Measurements from ENCODE around the gene THBS4. TPM values are rescaled to one million over a fixed set of nuclear protein-coding genes. Genes with fewer than 3 reads are reported as not detected.

The THBS4 gene
- polyA plus RNA-seq, 1 donor from 2014 or later, result 6.3 TPM

DNA sequence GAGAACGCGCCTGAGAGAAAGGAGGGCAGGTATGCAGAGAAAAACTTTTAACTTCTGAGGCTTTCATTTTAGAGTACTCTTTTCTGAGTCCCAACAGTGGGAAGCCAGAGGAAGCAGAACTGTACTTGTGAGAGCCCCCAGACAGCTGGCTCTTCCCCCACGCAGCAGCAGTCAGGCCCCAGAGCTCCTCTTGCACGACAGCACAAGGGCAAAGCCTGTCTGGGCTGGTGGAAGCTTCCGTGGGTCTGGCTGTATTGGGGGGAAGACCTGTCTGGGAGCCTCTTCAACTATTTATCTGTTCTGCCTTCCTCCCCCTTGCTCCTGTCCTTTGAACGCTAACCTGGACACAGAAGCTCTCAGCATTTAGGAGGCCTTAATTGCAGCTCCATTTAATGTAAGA is 68.2 kb downstream of the THBS4 start:
- Histone ChIP-seq H2AFZ (ENCODE audit: low read depth, low read length) (no peak overlapping the region), H3K27ac (ENCODE audit: low read length) (no peak overlapping the region)
- TF ChIP-seq TAF1 (IDR thresholded peaks at IDR 0.05; ENCODE audit: low read depth) (no peak), RAD21 (conservative IDR thresholded peaks at IDR 0.05) (no peak), MXI1 (conservative IDR thresholded peaks at IDR 0.05; ENCODE audit: poor library complexity, severe bottlenecking) (no peak), EZH2 (IDR thresholded peaks at IDR 0.05; ENCODE audit: borderline replicate concordance, insufficient read depth, low read length, poor library complexity, severe bottlenecking) (no peak), EP300 (conservative IDR thresholded peaks at IDR 0.05; ENCODE audit: poor library complexity, severe bottlenecking) (no peak), POLR2AphosphoS5 (IDR thresholded peaks at IDR 0.05) (no peak), SMC3 (conservative IDR thresholded peaks at IDR 0.05; ENCODE audit: poor library complexity) (no peak)
- TF ChIP-seq, protein P1, sequence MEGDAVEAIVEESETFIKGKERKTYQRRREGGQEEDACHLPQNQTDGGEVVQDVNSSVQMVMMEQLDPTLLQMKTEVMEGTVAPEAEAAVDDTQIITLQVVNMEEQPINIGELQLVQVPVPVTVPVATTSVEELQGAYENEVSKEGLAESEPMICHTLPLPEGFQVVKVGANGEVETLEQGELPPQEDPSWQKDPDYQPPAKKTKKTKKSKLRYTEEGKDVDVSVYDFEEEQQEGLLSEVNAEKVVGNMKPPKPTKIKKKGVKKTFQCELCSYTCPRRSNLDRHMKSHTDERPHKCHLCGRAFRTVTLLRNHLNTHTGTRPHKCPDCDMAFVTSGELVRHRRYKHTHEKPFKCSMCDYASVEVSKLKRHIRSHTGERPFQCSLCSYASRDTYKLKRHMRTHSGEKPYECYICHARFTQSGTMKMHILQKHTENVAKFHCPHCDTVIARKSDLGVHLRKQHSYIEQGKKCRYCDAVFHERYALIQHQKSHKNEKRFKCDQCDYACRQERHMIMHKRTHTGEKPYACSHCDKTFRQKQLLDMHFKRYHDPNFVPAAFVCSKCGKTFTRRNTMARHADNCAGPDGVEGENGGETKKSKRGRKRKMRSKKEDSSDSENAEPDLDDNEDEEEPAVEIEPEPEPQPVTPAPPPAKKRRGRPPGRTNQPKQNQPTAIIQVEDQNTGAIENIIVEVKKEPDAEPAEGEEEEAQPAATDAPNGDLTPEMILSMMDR (IDR thresholded peaks at IDR 0.05; ENCODE audit: poor library complexity, severe bottlenecking), result no peak
- TF ChIP-seq, protein P2, sequence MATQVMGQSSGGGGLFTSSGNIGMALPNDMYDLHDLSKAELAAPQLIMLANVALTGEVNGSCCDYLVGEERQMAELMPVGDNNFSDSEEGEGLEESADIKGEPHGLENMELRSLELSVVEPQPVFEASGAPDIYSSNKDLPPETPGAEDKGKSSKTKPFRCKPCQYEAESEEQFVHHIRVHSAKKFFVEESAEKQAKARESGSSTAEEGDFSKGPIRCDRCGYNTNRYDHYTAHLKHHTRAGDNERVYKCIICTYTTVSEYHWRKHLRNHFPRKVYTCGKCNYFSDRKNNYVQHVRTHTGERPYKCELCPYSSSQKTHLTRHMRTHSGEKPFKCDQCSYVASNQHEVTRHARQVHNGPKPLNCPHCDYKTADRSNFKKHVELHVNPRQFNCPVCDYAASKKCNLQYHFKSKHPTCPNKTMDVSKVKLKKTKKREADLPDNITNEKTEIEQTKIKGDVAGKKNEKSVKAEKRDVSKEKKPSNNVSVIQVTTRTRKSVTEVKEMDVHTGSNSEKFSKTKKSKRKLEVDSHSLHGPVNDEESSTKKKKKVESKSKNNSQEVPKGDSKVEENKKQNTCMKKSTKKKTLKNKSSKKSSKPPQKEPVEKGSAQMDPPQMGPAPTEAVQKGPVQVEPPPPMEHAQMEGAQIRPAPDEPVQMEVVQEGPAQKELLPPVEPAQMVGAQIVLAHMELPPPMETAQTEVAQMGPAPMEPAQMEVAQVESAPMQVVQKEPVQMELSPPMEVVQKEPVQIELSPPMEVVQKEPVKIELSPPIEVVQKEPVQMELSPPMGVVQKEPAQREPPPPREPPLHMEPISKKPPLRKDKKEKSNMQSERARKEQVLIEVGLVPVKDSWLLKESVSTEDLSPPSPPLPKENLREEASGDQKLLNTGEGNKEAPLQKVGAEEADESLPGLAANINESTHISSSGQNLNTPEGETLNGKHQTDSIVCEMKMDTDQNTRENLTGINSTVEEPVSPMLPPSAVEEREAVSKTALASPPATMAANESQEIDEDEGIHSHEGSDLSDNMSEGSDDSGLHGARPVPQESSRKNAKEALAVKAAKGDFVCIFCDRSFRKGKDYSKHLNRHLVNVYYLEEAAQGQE (IDR thresholded peaks at IDR 0.05; ENCODE audit: borderline replicate concordance), result no peak

DNA sequence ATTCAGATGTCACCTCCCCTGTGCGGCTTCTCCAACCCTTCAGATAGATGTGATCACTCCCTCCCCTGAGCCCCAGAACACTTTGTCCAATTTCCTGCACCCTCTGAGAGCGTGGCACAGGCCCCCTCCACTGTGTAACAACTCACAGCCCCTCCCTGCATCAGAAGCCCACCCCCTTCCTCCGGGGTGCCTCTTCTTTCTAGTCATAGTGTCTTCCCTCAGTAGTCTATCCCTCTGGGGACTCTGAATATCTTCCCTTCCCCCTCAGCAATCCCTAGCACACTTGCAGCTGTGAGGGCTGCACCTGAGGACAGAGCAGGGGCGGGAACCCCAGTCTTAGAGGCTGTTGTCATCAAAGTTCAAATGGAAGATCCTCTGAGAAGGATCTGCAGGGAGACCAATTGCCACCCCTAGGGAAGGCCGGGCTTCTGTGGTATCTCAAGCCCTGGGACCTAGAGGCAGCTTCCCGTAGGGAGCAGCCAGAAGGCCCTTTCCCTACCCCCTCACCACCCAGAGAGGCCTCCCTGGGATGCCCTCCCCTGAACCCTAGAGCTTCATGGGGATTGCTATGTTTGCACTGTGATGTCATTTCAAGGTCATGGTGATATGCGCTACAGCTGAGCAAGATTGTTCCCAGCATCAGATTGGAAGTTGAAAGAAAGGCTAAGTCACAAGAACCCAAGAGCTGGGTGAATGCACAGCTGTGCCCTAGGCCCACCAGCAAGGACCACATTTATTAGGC is 70.7 kb downstream of the THBS4 start:
- no peaks in the 10 kb centered on the region for H3K27me3 ChIP-seq (ENCODE audit: insufficient read depth, low read depth, low read length)
- H3K4me2 ChIP-seq (ENCODE audit: low read length), result no peak overlapping the region
- TF ChIP-seq, protein P2 (IDR thresholded peaks at IDR 0.05; ENCODE audit: borderline replicate concordance), result no peak
- no peak for TF ChIP-seq EZH2 (IDR thresholded peaks at IDR 0.05; ENCODE audit: borderline replicate concordance, insufficient read depth, low read length, poor library complexity, severe bottlenecking)
- no peak overlapping the region for H3K27ac ChIP-seq (ENCODE audit: low read length)
- H3K79me2 ChIP-seq (replicated peaks; ENCODE audit: insufficient read depth, low read length), result no peaks in the 10 kb centered on the region
- H3K4me3 ChIP-seq (ENCODE audit: low read length), result no peak overlapping the region
- no peaks in the 10 kb centered on the region for H4K20me1 ChIP-seq (ENCODE audit: insufficient read depth)
- no peak overlapping the region for H3K9ac ChIP-seq (ENCODE audit: low read length)
- no peaks in the 10 kb centered on the region for H3F3A ChIP-seq (ENCODE audit: insufficient read depth, low read length, poor library complexity, severe bottlenecking)
- H2AFZ ChIP-seq (ENCODE audit: low read depth, low read length), result no peak overlapping the region
- no peaks in the 10 kb centered on the region for H3K9me3 ChIP-seq (ENCODE audit: low read length)
- no peaks in the 10 kb centered on the region for H3K9me2 ChIP-seq (ENCODE audit: insufficient read depth, low read length)
- no peaks in the 10 kb centered on the region for H3K36me3 ChIP-seq (ENCODE audit: insufficient read depth, low read length)

More for the DNA sequence above, 68.2 kb downstream of the THBS4 start:
- H3K4me2 ChIP-seq (ENCODE audit: low read length), result no peak overlapping the region
- H3K27me3 ChIP-seq (ENCODE audit: insufficient read depth, low read depth, low read length), result no peaks in the 10 kb centered on the region
- no peaks in the 10 kb centered on the region for H3K79me2 ChIP-seq (replicated peaks; ENCODE audit: insufficient read depth, low read length)
- H3F3A ChIP-seq (ENCODE audit: insufficient read depth, low read length, poor library complexity, severe bottlenecking), result no peaks in the 10 kb centered on the region
- H3K9me3 ChIP-seq (ENCODE audit: low read length), result no peaks in the 10 kb centered on the region
- H3K9me2 ChIP-seq (ENCODE audit: insufficient read depth, low read length), result no peaks in the 10 kb centered on the region
- no peaks in the 10 kb centered on the region for H4K20me1 ChIP-seq (ENCODE audit: insufficient read depth)
- H3K36me3 ChIP-seq (ENCODE audit: insufficient read depth, low read length), result no peaks in the 10 kb centered on the region
- H3K9ac ChIP-seq (ENCODE audit: low read length), result no peak overlapping the region
- H3K4me3 ChIP-seq (ENCODE audit: low read length), result no peak overlapping the region
